ENCODE measurements around the gene SYMPK.

Gene SYMPK

GRCh38 chr19:45779231-45780145, 83.5 kb downstream of the SYMPK start:
- DNase-seq, result peak; percentile 91

- no peak for DNase-seq
These were observed 84.8 kb downstream of the SYMPK start for GRCh38 chr19:45778010-45778661.

GRCh38 chr19:45777395-45777961, 85.5 kb downstream of the SYMPK start:
- no peak for DNase-seq

- DNase-seq, result no peak
These were observed 88.2 kb downstream of the SYMPK start for GRCh38 chr19:45774765-45775164.

- DNase-seq, result no peak
These were observed 89.6 kb downstream of the SYMPK start for GRCh38 chr19:45773384-45773783.

GRCh38 chr19:45772912-45773311, 90.0 kb downstream of the SYMPK start:
- DNase-seq, result no peak

GRCh38 chr19:45772130-45772840, 90.7 kb downstream of the SYMPK start:
- DNase-seq, result no peak

- DNase-seq, result no peak
These were observed 91.5 kb downstream of the SYMPK start for GRCh38 chr19:45771311-45771933.

GRCh38 chr19:45770192-45771101, 92.5 kb downstream of the SYMPK start:
- DNase-seq, result peak; percentile 98

- no peak for DNase-seq
These were observed 93.1 kb downstream of the SYMPK start for GRCh38 chr19:45769821-45770191.

GRCh38 chr19:45768984-45769782, 93.8 kb downstream of the SYMPK start, which contains the start of gene SIX5:
Gene SIX5, minus strand, starts transcription at chr19:45769252. Its CDS starts 408 bp downstream, at chr19:45768844.
- peak; percentile 90 for DNase-seq

- DNase-seq, result no peak
These were observed 94.3 kb downstream of the SYMPK start for GRCh38 chr19:45768655-45768983.

GRCh38 chr19:45767881-45768654, 94.9 kb downstream of the SYMPK start:
- DNase-seq, result no peak

- DNase-seq, result no peak
These were observed 95.5 kb downstream of the SYMPK start for GRCh38 chr19:45767410-45767880.

GRCh38 chr19:45766869-45767346, 96.0 kb downstream of the SYMPK start:
- no peak for DNase-seq

GRCh38 chr19:45766296-45766868, 96.6 kb downstream of the SYMPK start:
- DNase-seq, result no peak

GRCh38 chr19:45765702-45766295, 97.1 kb downstream of the SYMPK start:
- no peak for DNase-seq
